GM18511 (cell line): Measurements from ENCODE around the gene TRIM47.
"Not testable (repeated sequence)": the region's sequence is repeated elsewhere in the genome, so short reads cannot be mapped to it uniquely, and the experiment has no call there.

Experiments used
- ATAC-seq: cut with Tn5 transposase; IDR thresholded peaks from one replicate; pipeline ENCODE4 v1.9.1; 2021; ENCODE audit warnings: mild to moderate bottlenecking, moderate library complexity; ENCODE audit not compliant: unreplicated experiment

Gene TRIM47

DNA sequence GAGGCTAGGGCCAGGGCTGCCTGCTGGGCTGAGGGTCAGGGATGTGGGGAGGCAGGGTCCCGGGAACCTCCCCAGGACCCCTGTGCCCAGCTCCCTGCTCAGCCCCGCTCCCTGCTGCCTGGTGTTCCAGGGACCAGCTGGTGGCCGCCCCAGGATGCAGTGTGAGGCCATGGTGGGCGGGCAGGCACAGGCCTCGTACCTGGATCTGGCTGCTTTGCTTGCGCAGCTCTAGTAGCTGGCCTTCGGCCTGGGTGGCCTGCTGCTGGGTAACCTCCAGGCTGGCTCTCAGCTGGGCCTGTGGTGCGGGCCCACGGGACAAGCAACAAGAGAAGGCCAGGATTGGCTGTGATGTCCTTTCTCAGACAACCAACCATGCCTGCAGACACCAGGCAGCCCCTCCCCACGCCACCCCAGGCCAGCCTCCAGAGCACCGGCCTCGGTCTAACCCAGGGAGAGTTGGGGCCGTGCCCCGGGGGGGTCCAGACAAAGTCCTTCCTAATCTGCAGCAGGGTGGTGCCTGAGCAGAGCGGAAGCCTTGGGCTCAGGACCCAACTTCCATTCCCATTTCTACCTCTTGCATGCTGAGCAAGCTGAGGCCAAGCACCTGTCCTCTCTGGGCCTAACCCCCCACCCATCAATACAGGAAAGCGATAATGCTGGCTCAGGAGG is 14.3 kb upstream of the TRIM47 start:
- ATAC-seq, result no peak

DNA sequence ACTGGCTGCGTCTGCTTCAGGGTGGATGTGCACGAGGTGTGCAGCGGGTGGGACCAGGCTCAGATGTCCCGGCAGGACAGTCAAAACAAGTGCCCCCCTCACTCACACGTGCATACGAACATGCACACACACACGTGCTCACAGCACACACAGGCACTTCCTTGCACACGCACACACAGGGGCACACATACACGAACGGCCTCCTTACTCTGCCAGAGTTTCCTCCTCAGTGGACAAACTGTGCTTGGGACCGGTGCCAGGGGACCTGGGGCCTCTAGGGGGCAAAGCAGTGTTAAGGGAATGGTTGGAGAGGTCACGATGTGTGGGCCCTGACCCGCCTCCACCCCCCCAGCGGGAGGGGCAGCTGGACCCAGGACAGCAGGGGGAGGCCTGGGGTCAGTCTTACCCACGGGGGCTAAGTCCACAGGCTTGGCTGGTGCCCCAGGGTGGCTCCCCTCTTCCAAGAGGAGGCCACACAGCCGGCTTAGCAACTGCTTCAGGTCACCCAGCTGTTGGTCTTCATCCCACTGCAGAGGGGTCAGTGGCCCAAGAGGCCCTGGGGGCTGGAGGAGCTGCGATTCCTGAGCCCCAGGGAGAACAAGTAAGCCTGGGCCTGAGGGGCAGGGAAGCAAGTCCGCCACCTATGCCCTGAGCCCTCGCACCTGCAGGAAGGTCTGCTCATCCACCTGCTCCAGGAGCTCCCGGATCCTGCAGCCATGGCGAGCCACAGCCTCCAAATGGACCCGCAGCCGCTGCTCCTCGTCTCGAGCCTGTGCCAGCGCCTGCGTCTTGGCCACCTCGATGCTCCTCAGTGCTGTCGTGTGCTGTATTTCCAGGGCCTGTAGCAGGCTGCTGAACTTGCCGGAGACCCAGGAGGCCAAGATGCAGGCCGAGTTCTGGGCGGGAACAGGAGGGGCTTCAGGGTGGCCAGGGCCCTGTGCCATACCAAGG is 13.5 kb upstream of the TRIM47 start:
- no peak for ATAC-seq

DNA sequence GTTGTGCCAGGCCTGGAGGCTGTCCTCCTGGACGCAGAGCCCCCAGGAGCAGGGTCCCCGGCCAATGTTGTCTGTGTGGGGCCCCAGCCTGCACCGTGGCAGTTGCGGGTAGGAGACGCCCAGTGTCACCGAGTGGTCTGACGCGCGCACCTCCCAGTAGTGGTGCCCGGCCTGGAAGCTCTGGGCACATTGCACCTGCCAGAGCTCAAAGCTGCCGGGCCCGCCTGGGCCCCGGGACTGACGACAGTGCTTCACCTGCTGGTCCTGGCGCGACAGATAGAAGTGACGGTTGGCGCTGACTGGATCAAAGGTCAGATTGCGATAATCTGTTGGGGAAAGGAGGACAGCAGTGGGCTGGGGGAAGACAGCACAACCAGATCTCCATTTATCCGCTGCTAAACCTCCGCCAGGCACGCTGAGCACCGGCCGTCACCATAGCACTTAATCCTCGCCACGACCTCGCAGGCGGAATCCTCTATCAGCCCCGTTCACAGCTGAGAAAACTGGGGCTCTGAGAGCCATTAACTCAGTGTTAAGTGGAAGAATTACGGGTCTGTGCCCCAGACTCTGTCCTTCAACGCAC is 12.7 kb upstream of the TRIM47 start:
- ATAC-seq, result no peak

GRCh38 chr17:75889454-75889853 is 11.1 kb upstream of the TRIM47 start:
- ATAC-seq, result no peak

- no peak for ATAC-seq
Observed at GRCh38 chr17:75888484-75888883, 10.1 kb upstream of the TRIM47 start.

DNA sequence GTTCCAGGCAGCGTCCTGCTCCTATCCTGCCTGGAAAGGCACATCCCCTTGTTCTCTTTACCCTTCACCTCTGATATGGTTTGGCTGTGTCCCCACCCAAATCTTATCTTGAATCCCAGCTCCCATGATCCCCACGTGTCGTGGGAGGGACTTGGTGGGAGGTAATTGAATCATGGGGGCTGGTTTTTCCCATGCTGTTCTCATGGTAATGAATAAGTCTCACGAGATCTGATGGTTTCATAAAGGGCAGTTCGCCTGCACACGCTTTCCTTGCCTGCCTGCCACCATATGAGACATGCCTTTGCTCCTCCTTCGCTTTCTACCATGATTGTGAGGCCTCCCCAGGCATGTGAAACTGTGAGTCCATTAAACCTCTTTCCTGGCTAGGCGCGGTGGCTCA is 7.5 kb upstream of the TRIM47 start:
- ATAC-seq, result not testable (repeated sequence)

- no peak for ATAC-seq
Observed at GRCh38 chr17:75885431-75885830, 7.0 kb upstream of the TRIM47 start.

DNA sequence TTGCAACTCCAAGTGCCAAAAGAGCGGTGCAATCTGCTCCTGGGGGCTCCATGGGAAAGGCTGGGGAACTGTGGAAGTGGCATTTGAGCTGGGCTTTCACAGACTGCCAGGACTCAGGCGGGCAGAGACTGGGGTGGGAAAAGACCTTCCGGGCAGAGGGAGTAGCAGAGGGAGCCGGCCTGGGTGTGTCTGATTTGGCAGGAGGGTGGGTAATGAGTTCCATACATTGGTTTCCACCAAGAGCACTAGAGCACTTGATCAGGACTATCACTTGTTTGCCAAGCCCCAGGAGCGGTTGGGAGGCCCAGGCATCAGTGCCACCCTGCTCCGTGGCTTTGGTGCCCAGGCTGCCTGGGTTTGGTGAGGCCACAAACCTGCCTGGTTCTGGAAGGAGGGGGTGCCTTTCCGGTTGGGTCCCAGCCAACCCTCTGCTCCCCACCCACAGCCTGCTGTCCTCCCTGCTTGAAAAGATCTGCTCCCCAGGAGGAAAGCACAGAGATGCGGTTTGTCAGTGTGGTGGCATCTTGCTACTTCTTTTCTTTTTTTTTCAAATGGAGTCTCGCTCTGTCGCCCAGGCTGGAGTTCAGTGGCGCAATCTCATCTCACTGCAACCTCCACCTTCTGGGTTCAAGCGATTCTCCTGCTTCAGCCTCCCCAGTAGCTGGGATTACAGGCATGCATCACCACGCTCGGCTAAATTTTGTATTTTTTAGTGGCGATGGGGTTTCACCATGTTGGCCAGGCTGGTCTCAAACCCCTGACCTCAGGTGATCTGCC is 3.5 kb upstream of the TRIM47 start:
- ATAC-seq, result no peak

GRCh38 chr17:75880266-75880665 is 1.9 kb upstream of the TRIM47 start:
- ATAC-seq, result no peak

GRCh38 chr17:75877752-75878173 is 618 bp downstream of the TRIM47 start:
- ATAC-seq, result peak; percentile 73

DNA sequence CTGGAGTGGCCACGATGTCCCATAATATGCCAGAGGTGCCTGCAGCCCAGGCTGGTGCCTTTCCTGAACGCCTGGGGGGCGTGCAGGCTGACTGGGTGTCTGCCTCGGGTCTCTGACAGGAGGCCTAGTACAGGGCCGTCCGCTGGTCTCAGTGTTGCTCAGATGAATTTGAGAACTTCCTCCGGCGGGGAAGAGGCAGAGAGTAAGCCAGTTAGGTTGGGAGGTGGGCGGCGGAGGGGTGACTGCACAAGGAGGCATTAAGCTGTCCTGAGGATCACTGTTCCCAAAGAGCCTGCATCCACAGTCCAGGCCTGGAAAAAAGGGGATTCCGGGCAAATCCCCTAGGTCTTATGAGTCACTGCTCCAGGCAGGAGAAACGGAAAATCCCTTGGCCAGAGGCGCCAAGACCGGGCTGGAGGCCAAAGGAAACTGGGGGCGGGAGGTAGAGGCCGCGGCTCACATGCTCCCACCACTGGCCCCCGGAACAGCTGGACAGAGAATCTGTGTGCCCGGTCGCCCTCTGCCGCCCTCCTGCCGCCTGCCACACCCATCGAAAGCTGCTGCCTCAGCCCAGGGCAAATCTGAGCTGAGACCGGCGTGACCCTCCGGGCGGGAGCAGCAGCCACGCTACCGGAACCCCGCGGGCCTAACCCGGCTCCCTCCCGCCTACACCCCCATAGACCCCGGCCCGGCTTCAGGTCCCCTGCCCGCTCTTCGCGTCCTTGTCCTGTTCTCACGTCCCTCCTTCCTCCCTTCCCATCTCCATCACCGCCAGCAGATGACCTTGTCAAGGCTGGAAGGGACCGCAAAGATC is 1.2 kb downstream of the TRIM47 start:
- peak; percentile 25 for ATAC-seq

- no peak for ATAC-seq
Observed at GRCh38 chr17:75876190-75876937, 2.0 kb downstream of the TRIM47 start.

GRCh38 chr17:75875940-75876189 is 2.5 kb downstream of the TRIM47 start:
- no peak for ATAC-seq

- ATAC-seq, result no peak
Observed at GRCh38 chr17:75875182-75875939, 3.0 kb downstream of the TRIM47 start.

DNA sequence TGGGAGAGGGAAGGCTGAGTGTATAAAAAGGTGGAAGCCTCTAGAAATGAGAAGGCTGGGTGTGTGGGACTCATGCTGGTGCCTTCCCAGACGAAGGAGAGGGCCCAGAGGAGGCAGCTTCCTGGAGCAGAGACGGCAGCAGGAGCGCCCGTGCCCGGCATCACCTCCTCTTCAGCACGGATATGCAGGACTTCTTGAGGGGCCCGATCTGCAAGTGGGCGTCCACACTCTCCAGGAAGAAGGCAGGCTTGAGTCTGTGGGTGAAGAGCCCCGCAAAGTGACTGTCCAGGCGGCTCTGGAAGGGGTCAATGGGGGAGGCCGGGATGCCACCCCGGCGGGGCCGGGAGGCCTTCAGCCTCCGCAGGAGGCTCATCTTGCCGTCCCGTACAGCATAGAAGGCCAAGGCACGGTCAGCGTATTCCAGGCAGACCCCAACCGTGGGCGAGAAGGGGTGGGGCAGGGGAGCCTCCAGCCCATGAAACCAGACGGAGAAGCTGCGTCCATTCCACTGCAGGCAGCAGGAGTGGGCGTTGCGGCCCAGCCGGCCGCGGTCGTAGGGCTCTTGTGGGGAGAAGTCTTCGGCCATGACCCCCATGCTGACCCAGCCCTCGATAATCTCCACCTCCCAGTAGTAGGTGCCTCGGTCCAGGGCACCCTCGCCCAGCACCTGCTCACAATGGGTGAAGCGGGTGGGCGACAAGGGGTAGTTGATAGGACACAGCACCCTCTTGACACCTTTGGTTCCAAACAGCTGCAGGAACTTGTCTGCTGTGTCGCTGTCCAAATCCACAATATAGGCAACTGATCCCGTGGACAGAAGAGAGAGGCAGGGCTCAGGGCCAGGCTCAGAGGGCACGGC is 3.8 kb downstream of the TRIM47 start:
- ATAC-seq, result no peak

DNA sequence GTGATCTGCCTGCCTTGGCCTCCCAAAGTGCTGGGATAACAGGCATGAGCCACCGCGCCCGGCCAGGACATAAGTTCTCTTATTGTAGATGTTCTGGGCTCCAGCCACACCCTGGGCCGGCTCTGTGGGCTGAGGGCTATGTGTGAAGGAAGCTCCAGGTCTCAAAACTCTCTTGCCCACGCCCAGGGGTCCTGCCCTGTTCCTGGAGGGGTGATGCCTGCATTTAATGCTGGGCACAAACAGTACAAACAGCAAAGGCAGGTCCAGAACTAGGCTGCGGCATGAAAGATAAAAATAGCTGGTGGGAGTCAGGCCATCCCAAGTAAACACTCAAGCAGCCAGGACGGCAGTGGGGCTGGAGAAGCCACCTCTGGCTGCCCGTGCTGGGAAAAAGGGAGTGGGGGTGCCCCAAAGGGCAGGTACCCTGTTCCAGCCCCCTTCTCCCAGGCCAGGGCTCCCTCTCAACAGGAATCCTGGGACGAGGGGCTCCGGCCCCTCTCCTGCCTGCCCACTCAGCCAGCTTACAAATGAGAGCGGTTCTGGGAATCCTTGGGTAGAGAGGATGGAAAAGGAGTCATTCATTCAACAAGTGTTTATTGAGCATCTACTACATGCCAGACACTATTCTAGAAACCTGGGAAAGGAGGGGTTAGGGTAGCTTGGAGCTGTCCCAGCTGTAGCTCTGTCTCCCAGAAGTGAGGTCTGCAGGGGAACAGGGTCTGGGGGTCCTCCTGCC is 4.6 kb downstream of the TRIM47 start:
- no peak for ATAC-seq
